ENCODE measurements around the gene CCM2.
A peak's percentile ranks its signal among the peaks of the same experiment; 100 is the strongest.

CCM2 gene

GRCh38 chr7:45036317-45036716 is 36.3 kb downstream of the CCM2 start:
- H3K36me3 Mint-ChIP-seq (ENCODE audit: low read depth) = peaks cover 29% of the 10 kb centered on the region
- peaks cover 8% of the 10 kb centered on the region for H3K27me3 Mint-ChIP-seq (ENCODE audit: low read depth, poor library complexity)
- H3K9me3 Mint-ChIP-seq = no peaks in the 10 kb centered on the region
- no peak overlapping the region for H3K4me3 Mint-ChIP-seq
- DNase-seq = no peak
- H3K27ac Mint-ChIP-seq = peak overlapping the region; percentile 41
- H3K4me1 Mint-ChIP-seq = peaks cover 32% of the 10 kb centered on the region
- TF ChIP-seq CTCF (IDR thresholded peaks at IDR 0.05) = no peak

GRCh38 chr7:45036796-45037195 is 36.8 kb downstream of the CCM2 start:
- no peak for TF ChIP-seq CTCF (IDR thresholded peaks at IDR 0.05)
- Mint-ChIP-seq H3K4me1 (peaks cover 32% of the 10 kb centered on the region), H3K4me3 (no peak overlapping the region), H3K27ac (peak overlapping the region; percentile 41), H3K9me3 (no peaks in the 10 kb centered on the region), H3K36me3 (ENCODE audit: low read depth) (peaks cover 34% of the 10 kb centered on the region), H3K27me3 (ENCODE audit: low read depth, poor library complexity) (peaks cover 5% of the 10 kb centered on the region)
- DNase-seq = no peak

GRCh38 chr7:45037876-45038275 is 37.9 kb downstream of the CCM2 start:
- no peak overlapping the region for H3K27ac Mint-ChIP-seq
- H3K9me3 Mint-ChIP-seq = no peaks in the 10 kb centered on the region
- H3K36me3 Mint-ChIP-seq (ENCODE audit: low read depth) = peaks cover 45% of the 10 kb centered on the region

GRCh38 chr7:45039106-45039505 is 39.1 kb downstream of the CCM2 start:
- H3K27ac Mint-ChIP-seq = peak overlapping the region; percentile 4
- peaks cover 57% of the 10 kb centered on the region for H3K36me3 Mint-ChIP-seq (ENCODE audit: low read depth)
- H3K9me3 Mint-ChIP-seq = no peaks in the 10 kb centered on the region
- H3K4me1 Mint-ChIP-seq = peaks cover 20% of the 10 kb centered on the region
- no peak for TF ChIP-seq CTCF (IDR thresholded peaks at IDR 0.05)
- no peak for DNase-seq
- peaks cover 5% of the 10 kb centered on the region for H3K27me3 Mint-ChIP-seq (ENCODE audit: low read depth, poor library complexity)
- no peak overlapping the region for H3K4me3 Mint-ChIP-seq

More at GRCh38 chr7:45037876-45038275, 37.9 kb downstream of the CCM2 start:
- DNase-seq = no peak
- no peak overlapping the region for H3K4me3 Mint-ChIP-seq
- H3K27me3 Mint-ChIP-seq (ENCODE audit: low read depth, poor library complexity) = peaks cover 5% of the 10 kb centered on the region
- peaks cover 32% of the 10 kb centered on the region for H3K4me1 Mint-ChIP-seq
- no peak for TF ChIP-seq CTCF (IDR thresholded peaks at IDR 0.05)

GRCh38 chr7:45044338-45044737 is 44.3 kb downstream of the CCM2 start:
- no peak for DNase-seq
- H3K27me3 Mint-ChIP-seq (ENCODE audit: low read depth, poor library complexity) = peaks cover 3% of the 10 kb centered on the region
- peaks cover 67% of the 10 kb centered on the region for H3K36me3 Mint-ChIP-seq (ENCODE audit: low read depth)
- H3K4me1 Mint-ChIP-seq = no peaks in the 10 kb centered on the region
- H3K4me3 Mint-ChIP-seq = no peak overlapping the region
- no peaks in the 10 kb centered on the region for H3K9me3 Mint-ChIP-seq
- H3K27ac Mint-ChIP-seq = no peak overlapping the region
- no peak for TF ChIP-seq CTCF (IDR thresholded peaks at IDR 0.05)

- Mint-ChIP-seq H3K27ac (no peak overlapping the region), H3K4me3 (no peak overlapping the region), H3K4me1 (no peaks in the 10 kb centered on the region), H3K27me3 (ENCODE audit: low read depth, poor library complexity) (no peaks in the 10 kb centered on the region), H3K36me3 (ENCODE audit: low read depth) (peaks cover 45% of the 10 kb centered on the region), H3K9me3 (no peaks in the 10 kb centered on the region)
- TF ChIP-seq CTCF (IDR thresholded peaks at IDR 0.05) = no peak
- no peak for DNase-seq
These were observed 48.7 kb downstream of the CCM2 start for GRCh38 chr7:45048748-45049147.
